SKM-1 (cell line): Measurements from ENCODE around the gene RBM7.

Source experiments
- DNase-seq: peaks from one replicate; lab custom pipeline; 2025; ENCODE audit not compliant: unreplicated experiment; lab: John Stamatoyannopoulos, UW

Gene RBM7

DNA sequence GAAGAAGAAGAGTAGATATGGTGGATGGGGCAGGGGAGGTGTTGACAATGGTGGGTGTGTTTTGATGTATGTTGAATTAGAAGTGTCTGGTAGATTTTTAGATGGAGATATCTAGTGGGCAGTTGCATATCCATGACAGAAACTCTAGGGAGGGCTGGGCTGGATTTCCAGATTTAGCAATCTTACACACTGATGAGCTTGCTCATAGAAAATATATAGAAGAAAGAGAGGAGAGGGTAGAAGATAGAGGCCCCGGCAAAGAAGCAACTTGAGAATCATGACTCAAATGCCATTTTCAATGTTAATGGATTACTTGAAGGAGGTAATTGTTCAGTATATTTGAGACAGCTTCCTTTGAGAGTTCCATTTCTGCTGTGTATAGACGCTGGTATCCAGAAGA, 47.0 kb downstream of the RBM7 start:
- DNase-seq = no peak

DNA sequence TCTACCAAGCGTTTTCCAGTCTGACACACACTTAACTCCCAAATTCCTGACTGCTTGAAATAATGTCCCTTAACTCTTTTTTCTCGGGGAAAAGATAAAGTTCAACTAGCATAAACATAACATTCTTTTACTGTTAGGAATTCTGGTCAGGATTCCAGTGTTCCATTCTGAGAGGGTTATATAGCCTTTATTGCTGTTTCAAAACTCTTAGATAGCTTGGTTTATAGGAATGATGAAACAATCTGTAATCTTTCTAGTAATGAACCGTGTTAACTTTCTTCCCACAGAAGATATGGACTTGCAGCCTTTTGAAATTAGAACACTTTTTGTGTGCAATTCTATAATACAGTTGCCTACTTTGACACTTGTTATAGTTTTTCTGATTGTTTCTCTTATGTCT, 47.4 kb downstream of the RBM7 start:
- DNase-seq = no peak

GRCh38 chr11:114448749-114449482, 48.5 kb downstream of the RBM7 start:
- no peak for DNase-seq

- DNase-seq = no peak
Observed at GRCh38 chr11:114449845-114450244, 49.4 kb downstream of the RBM7 start.

GRCh38 chr11:114452399-114452798, 51.9 kb downstream of the RBM7 start:
- DNase-seq = no peak
